VCaP (cell line): ENCODE measurements around the gene SPATS2L.

Experiments
- H3K27ac ChIP-seq: fragments of 450-650 bp; 2 replicates; pipeline ENCODE4 v1.5.1; 2017
- TF ChIP-seq, protein P1 (sequence below): fragments of 450-650 bp; conservative IDR thresholded peaks from 2 replicates; pipeline ENCODE4 v1.5.1; 2017; ENCODE audit warnings: mild to moderate bottlenecking, moderate library complexity

The SPATS2L gene

DNA sequence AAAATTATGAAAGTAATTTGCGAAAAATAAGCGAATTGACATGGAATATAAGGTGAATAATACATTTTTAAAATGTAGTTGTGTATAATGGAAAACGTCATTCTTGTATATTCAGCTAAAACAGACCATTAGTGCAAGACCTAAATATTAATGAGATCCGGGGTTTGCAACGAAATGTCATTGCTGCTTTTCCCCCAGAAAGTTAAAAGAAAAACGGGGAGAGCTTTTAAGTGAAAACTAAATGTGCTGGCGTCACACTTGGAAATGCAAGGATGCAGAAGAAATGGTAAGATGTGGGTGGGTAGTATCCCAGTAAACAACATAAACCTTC, 219.0 kb downstream of the SPATS2L start:
- TF ChIP-seq, protein P1, sequence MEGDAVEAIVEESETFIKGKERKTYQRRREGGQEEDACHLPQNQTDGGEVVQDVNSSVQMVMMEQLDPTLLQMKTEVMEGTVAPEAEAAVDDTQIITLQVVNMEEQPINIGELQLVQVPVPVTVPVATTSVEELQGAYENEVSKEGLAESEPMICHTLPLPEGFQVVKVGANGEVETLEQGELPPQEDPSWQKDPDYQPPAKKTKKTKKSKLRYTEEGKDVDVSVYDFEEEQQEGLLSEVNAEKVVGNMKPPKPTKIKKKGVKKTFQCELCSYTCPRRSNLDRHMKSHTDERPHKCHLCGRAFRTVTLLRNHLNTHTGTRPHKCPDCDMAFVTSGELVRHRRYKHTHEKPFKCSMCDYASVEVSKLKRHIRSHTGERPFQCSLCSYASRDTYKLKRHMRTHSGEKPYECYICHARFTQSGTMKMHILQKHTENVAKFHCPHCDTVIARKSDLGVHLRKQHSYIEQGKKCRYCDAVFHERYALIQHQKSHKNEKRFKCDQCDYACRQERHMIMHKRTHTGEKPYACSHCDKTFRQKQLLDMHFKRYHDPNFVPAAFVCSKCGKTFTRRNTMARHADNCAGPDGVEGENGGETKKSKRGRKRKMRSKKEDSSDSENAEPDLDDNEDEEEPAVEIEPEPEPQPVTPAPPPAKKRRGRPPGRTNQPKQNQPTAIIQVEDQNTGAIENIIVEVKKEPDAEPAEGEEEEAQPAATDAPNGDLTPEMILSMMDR, result no peak
- H3K27ac ChIP-seq, result peak overlapping the region; percentile 67

DNA sequence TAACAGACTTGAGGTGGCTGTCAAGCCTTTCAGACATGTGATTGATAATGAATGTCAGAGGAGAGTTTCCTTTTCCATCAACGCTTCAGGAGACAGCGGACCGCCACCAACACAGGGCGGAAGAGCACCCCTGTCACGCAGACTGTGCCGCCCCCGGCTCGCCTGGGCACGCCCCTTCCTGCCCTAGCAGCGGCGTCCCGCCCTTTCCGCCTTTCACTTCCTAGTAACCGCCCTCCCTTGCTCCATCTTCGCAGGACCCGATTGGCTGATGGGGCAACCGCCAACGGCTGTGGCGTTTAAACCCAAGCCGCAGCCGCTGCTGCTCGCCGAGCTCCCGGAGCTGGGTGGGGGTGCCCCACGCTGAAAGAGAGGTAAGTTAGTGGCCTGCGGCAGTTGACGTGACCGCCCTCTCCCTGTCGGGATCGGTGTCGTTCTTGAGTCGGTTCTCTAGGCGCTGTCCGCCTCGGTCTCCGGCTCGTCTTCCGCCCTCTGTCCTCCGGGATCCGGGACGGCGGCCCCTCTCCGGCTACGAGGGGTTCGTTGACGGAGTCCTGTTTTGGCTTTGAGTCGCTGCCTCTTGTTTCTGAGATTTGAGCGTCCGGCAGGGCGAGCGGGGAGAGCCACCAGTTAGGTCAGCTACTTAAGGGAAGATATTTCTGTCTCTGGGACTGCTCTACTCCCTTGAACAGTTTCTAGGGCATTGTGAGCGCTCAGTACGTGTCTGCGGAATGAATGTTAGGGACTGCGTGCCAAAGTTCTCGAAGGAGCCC, 219.6 kb downstream of the SPATS2L start, which contains the start of gene SGO2:
Gene SGO2, plus strand, starts transcription at position 326 of the 770 bp plus-strand sequence. CDS start 6,769 bp downstream, outside the sequence.
- TF ChIP-seq, protein P1, result no peak
- peak within 1 kb of the TSS; percentile 67 for H3K27ac ChIP-seq

DNA sequence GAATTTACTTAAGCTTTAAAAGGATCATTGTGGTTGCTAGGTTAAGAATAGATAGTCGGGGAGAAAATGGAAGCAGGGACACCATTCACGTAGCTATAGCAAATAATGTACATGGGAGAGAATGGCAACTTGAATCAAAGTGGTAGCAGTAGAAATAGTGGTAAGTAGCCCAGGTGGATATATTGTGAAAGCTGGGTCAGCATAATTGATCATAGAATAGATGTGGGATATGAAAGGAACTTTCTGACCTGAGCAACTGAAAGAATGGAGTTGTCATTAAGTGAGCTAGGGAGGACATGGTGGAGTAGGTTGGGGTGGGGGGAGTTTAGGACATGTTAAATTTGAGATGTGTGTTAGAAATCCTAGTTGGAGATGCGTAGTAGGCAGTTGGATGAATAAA, 221.7 kb downstream of the SPATS2L start:
- TF ChIP-seq, protein P1, result no peak

More for the DNA sequence above, 221.7 kb downstream of the SPATS2L start:
- H3K27ac ChIP-seq, result no peak overlapping the region
